Inflammatory macrophage treated with lipopolysaccharide for 4 hours (primary cell): ENCODE results near the gene TIMM13.
"Not testable (repeated sequence)": the region's sequence is repeated elsewhere in the genome, so short reads cannot be mapped to it uniquely, and the experiment has no call there.

Source experiments
- DNase-seq: peaks from one replicate; pipeline ENCODE4 v3.0.0-alpha.2; 2020

The TIMM13 gene

GRCh38 chr19:2427429-2428320 lies at the start of gene TIMM13:
Gene TIMM13, minus strand, starts transcription at chr19:2427586. Its CDS starts 53 bp downstream, at chr19:2427533.
- peak; percentile 96 for DNase-seq

GRCh38 chr19:2476451-2477140 lies 49.2 kb upstream of the TIMM13 start:
- peak; percentile 83 for DNase-seq

- DNase-seq, result peak; percentile 98
Measured at GRCh38 chr19:2475702-2476450, 48.5 kb upstream of the TIMM13 start, which contains the start of gene GADD45B. Gene GADD45B, plus strand, starts transcription at chr19:2476127. Its CDS starts 232 bp downstream, at chr19:2476359.

- peak; percentile 60 for DNase-seq
Measured at GRCh38 chr19:2475018-2475701, 47.8 kb upstream of the TIMM13 start.

- peak; percentile 94 for DNase-seq
Measured at GRCh38 chr19:2474232-2475017, 47.0 kb upstream of the TIMM13 start.

GRCh38 chr19:2469915-2470200 lies 42.5 kb upstream of the TIMM13 start:
- DNase-seq, result not testable (repeated sequence)

- peak; percentile 25 for DNase-seq
Measured at GRCh38 chr19:2469102-2469914, 41.9 kb upstream of the TIMM13 start.

- no peak for DNase-seq
Measured at GRCh38 chr19:2468596-2468995, 41.2 kb upstream of the TIMM13 start.

- no peak for DNase-seq
Measured at GRCh38 chr19:2464389-2464788, 37.0 kb upstream of the TIMM13 start.

GRCh38 chr19:2463694-2464093 lies 36.3 kb upstream of the TIMM13 start:
- not testable (repeated sequence) for DNase-seq

- DNase-seq, result no peak
Measured at GRCh38 chr19:2462635-2463421, 35.4 kb upstream of the TIMM13 start.

- DNase-seq, result peak; percentile 30
Measured at GRCh38 chr19:2461751-2462634, 34.6 kb upstream of the TIMM13 start.

GRCh38 chr19:2460245-2460644 lies 32.9 kb upstream of the TIMM13 start:
- no peak for DNase-seq

- not testable (repeated sequence) for DNase-seq
Measured at GRCh38 chr19:2458776-2459175, 31.4 kb upstream of the TIMM13 start.

GRCh38 chr19:2458054-2458453 lies 30.7 kb upstream of the TIMM13 start:
- no peak for DNase-seq

- DNase-seq, result no peak
Measured at GRCh38 chr19:2457394-2458037, 30.1 kb upstream of the TIMM13 start.

GRCh38 chr19:2455851-2456570 lies 28.6 kb upstream of the TIMM13 start:
- DNase-seq, result peak; percentile 18
